Measurements from ENCODE around the gene NAALADL2. TPM values are rescaled to one million over a fixed set of nuclear protein-coding genes. Genes with fewer than 3 reads are reported as not detected.

Gene NAALADL2
- total and polyA plus RNA-seq, 2 of the 4 experiments (the other 2 are of a cell fraction) = 3.8 to 19.2 TPM

DNA sequence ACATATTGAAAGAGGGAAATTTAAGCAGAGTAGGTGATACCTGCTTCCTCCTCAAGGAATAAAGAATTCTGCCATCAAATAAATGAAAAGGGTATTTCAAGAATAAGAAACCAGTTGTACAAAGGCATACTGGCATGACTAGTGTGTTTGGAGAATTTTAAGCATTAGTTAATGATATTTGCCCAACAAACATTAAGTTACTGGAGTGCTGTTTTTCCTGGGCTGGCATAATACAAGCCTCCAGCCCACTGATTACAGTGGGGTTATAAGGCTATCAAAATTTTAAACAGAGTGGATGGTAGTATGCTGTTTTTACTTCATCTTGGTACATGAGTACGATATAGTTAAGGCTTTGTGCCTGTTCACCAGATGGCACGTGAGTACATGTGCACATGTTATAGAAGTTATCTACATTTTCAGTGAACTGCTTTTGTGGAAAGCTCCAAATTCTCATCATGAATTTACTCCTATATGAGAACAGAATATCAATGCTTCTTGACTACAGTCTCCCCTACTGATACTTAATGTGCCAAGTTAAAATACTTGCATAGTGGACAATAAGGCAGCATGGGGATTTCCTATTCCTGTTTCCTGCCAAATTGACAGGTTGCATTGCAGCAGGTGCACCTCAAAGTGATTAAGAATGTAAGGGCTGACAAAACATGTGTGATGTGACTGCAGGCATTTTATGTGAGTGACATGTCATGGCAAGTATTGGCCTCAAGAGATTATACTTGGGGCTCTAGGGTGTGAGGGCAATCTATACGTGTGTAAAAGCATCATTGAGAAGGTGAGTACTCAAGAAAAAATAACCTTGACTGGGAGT is 14.9 kb downstream of the NAALADL2 start:
- Histone ChIP-seq H4K8ac (ENCODE audit: low read depth in 2 of 2, low read length in 2 of 2) (no peak overlapping the region), H3K23ac (ENCODE audit: low read depth, low read length) (no peak overlapping the region), H3K9me1 (ENCODE audit: insufficient read depth, low read length) (no peaks in the 10 kb centered on the region), H3K4me3 (ENCODE audit: insufficient read depth, low read depth, low read length) (no peak overlapping the region), H4K20me1 (ENCODE audit: insufficient read depth, low read length) (no peaks in the 10 kb centered on the region), H2AK5ac (ENCODE audit: low read depth, low read length) (no peak overlapping the region), H3K4ac (ENCODE audit: low read depth, low read length) (no peak overlapping the region), H3K27ac (ENCODE audit: insufficient read depth, low read length) (no peak overlapping the region), H3K36me3 (ENCODE audit: control insufficient read depth, insufficient read depth, low read length) (no peaks in the 10 kb centered on the region), H2BK15ac (ENCODE audit: low read depth, low read length) (no peak overlapping the region), H3K14ac (replicated peaks; ENCODE audit: low read depth, low read length) (no peak overlapping the region), H4K91ac (ENCODE audit: insufficient read depth, low read depth, low read length) (no peak overlapping the region), H3K27me3 (ENCODE audit: control insufficient read depth, insufficient read depth, low read length) (no peaks in the 10 kb centered on the region), H3K4me2 (ENCODE audit: low read depth, low read length) (no peak overlapping the region), H3K56ac (ENCODE audit: extremely low read depth, insufficient read depth, low read length) (no peak overlapping the region), H3K9me3 (ENCODE audit: control insufficient read depth, insufficient read depth, low read length) (no peaks in the 10 kb centered on the region), H3K18ac (ENCODE audit: low read depth, low read length) (no peak overlapping the region), H2BK120ac (ENCODE audit: low read depth, low read length) (no peak overlapping the region), H2BK5ac (ENCODE audit: low read depth, low read length, poor library complexity, severe bottlenecking) (no peak overlapping the region), H2AFZ (replicated peaks; ENCODE audit: low read length, poor library complexity) (no peak overlapping the region), H4K5ac (ENCODE audit: low read depth, low read length) (no peak overlapping the region), H2AK9ac (replicated peaks; ENCODE audit: low read depth, low read length, poor library complexity) (no peak overlapping the region), H3K79me1 (ENCODE audit: low read depth in 1 of 2, low read length in 2 of 2) (no peaks in the 10 kb centered on the region), H2BK20ac (ENCODE audit: low read depth, low read length) (no peak overlapping the region), H3K9ac (ENCODE audit: low read depth, low read length) (no peak overlapping the region), H3K4me1 (ENCODE audit: control insufficient read depth, insufficient read depth, low read length) (peaks cover 3% of the 10 kb centered on the region)
- intact Hi-C loops (cut with micrococcal nuclease) (no loop called here), in situ Hi-C loops (cut with MboI; ENCODE audit: low sequenced_read_pairs) (no loop called here), dilution Hi-C loops (cut with HindIII; ENCODE audit: low sequenced_read_pairs, unreplicated experiment) (no loop called here)
- TF ChIP-seq USF2 (IDR thresholded peaks at IDR 0.05; ENCODE audit: low read depth, low read length) (no peak), FOS (IDR thresholded peaks at IDR 0.05; ENCODE audit: low read depth, low read length) (no peak), MXI1 (IDR thresholded peaks at IDR 0.05; ENCODE audit: borderline replicate concordance, low read depth, low read length) (no peak), CEBPB (IDR thresholded peaks at IDR 0.05; ENCODE audit: low read depth, low read length) (no peak), RCOR1 (IDR thresholded peaks at IDR 0.05; ENCODE audit: insufficient replicate concordance, low read length) (no peak), POLR2A (IDR thresholded peaks at IDR 0.05; ENCODE audit: low read depth, low read length) (no peak), MAZ (IDR thresholded peaks at IDR 0.05; ENCODE audit: borderline replicate concordance, low read depth, low read length) (no peak), RAD21 (IDR thresholded peaks at IDR 0.05; ENCODE audit: low read length) (no peak), ELK1 (IDR thresholded peaks at IDR 0.05; ENCODE audit: borderline replicate concordance, low read depth, low read length) (no peak), BHLHE40 (IDR thresholded peaks at IDR 0.05; ENCODE audit: low read depth, low read length) (no peak), CTCF (conservative IDR thresholded peaks at IDR 0.05; ENCODE audit: low read depth, low read length) (no peak), RFX5 (IDR thresholded peaks at IDR 0.05; ENCODE audit: low read depth, low read length) (no peak), SMC3 (IDR thresholded peaks at IDR 0.05; ENCODE audit: low read depth, low read length) (no peak), MAFK (IDR thresholded peaks at IDR 0.05; ENCODE audit: low read depth, low read length) (no peak)
- ATAC-seq (ENCODE audit: low read depth) (no peak), DNase-seq (no peak)
- ChIA-PET CTCF (no interaction called here), POLR2A (ENCODE audit: unreplicated experiment) (no interaction called here)
- no TSS peak for BruUV-seq (replicated peaks)
- no CpG with 5 or more reads among the region's 3 CpGs for WGBS, 2 experiments (ENCODE audit: extremely low coverage in 2 of 2, insufficient read length in 1 of 2)

All from IMR-90 (cell line).